NCI-H2227 (cell line): ENCODE data around the gene SPRY4.
"Not testable (repeated sequence)": the region's sequence is repeated elsewhere in the genome, so short reads cannot be mapped to it uniquely, and the experiment has no call there.

Experiments
- DNase-seq: peaks from one replicate; lab custom pipeline; 2025; ENCODE audit not compliant: unreplicated experiment; lab: John Stamatoyannopoulos, UW

SPRY4 gene

DNA sequence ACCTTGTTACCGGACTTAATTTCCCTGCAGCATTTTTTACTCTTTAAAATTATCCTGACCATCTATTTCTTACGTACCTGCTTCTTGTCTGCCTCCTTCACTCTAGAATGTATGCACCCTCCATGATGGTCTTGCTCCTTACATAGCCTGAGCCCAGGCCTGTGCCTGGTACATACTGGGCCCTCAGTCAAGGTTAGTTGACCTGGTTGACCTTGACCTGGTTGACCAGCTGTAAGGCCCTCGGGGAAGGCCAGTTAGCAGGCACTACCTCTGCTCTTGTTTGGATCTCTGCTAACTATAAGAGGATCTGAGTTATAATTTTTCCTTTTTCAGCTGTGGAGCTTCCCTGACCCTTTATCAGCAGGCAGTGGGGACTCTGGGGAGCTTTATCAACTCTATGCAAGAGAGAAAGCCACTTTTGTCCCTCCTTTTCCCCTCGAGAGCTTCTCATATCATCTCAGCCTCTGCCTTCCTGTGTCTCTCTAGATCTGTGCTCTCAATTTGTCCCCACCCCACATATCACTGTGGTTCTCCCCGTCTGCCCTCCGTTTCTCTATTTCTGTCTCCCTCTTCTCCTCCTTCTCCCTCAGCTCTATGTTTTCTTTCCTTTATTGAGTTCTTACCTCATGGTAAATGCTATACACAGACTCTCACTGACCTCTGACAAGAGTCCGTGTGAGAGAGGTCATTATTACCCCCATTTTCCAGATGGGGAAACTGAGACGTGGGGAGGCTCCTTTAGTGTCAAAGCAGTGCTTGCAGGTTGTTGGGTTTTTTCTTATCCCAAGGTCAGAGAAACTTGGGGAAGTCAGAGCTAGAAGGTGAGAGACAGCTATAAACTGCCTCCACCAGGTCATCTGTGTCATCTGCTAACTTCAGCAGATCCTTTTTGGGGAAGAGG lies 28.6 kb downstream of the SPRY4 start:
- DNase-seq, result no peak

DNA sequence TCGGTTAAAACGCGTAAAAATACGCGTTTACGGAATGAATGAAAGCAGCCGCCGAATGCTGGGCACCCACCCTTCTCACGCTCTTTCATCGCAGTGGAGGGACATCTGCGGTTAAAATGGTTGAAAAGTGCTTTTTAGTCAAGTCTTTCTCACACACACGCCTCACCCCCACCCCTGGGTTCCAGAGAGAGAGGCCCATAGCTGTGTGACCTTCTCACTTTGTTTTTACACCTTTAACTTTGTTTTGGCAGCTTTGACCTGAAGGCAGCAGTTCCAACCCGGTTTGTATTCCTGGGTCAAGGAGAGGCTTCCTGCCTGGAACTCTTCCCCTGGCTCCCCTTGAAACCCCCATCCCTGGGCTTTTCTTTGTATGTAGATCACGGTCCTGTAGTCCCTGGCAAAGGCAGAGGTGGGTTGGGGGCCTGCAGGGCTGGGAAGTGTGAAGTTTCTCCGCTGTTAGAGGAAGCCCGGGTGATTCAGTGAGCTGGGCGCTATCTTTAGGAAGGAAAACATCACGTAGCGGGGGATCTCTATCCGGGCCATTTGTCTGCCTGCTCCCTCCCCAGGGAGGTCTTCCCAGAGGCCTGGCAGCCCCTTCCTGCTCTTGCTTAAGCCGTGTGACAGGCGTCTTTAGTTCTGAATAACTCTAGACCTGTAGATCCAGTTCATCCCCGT lies 29.6 kb downstream of the SPRY4 start:
- DNase-seq, result no peak

GRCh38 chr5:142293486-142293885 lies 31.3 kb downstream of the SPRY4 start:
- DNase-seq, result no peak

DNA sequence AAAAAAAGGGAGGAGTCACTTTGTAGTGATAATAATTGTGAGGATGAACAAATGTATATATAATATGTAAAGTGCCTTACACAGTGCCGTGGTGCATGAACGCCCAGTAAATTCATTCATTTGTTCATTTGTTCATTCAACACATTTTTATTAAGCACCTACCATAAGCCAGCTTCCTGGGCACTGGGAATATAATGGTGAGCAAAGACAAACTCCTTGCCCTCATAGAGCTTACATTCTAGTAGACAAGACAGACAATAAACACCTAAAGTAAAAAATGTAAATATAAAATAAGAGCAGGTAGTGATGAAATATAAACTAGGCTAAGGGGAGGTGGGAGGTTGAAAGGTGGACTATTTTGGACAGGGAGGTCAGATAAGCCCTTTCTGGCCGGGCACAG lies 32.0 kb downstream of the SPRY4 start:
- DNase-seq, result no peak

DNA sequence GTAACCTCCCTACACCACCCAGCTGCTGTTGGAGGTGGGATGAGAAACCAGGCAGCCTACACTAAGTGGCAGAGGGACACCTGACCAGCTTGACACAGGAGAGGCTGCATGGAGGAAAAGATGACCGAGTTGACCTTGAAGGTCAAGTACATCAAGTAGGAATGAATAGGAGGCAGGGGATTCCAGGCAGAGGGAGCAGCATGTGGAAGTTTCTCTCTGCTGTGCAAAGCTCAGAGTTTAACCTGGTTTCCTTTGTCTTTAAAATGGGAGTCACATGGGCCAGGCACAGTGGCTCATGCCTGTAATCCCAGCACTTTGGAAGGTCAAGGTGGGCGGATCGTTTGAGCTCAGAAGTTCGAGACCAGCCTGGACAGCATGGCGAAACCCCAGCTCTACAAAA lies 32.6 kb downstream of the SPRY4 start:
- peak; percentile 2 for DNase-seq

DNA sequence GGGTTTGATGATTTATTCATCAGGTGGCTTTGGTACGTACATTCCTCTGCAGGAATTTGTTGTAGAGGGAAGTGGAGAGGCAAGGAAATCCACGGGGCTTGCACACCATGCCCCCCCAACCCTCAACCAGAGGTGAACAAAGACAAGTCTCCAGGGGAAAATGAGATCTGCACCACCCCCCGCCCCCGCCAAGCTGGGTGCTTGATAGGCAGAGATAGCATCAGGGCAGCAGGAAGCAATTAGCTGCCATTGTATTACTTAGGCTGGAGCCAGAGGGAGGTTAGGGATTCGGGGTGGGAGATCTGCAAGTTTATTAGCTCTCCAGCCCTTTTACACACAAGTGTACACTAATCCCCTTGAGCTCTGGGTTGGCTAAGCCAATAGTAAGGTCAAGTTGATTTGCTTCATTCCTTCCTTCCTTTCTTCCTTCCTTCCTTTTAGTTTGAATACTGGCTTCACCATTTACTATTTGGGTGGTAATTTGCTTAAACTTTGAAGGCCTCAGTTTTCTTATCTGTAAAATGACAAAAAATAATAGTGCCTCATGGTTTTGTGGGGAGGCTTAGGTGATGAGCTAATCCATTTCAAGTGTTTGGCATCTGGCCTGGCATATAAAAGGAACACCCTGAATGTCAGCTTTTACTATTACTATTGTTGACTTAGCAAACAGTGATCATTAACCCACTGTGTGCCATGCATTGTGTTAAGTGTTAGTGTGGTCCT lies 34.1 kb downstream of the SPRY4 start:
- DNase-seq, result no peak

DNA sequence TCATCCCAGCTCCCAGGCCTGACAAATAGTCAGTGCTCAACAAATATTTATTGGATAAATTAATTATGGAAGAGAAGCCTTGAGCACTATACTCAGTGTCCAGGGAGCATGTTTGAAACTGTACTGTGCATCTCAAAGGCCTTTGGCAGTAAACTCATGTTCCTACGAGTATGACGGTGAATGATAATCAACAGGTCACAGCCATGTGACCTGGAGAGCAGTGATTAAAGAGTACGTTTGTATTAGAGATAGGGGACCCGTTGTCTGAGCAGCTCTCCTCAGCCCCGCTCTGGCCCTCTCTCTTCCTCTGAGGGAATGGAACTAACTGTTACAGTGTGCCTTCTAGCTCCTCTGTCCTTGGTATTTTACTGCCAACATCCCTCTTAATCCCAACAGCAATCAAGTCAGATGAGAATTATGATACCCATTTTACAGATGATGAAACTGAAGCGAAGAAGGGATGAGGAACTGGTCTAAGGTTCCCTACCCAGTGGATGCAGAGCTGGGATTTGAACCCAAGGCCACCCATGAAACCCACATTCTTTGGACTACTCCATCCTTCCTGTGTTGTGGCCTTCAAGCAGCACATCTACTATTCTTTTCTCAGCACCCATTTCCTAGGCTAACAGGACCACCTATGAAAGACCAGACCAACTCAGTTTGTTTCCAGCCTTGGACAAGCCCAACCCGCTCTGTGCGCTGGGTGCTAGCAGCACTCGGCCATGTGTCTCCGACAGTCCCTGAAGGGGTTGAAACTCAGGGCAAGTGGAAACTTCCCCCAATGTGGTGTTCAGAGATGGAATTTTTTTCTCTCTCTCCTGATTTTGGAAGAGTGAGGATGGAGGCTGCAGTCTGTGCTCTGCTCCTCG lies 34.9 kb downstream of the SPRY4 start:
- DNase-seq, result no peak

- no peak for DNase-seq
Observed at GRCh38 chr5:142287973-142288313, 36.9 kb downstream of the SPRY4 start.

DNA sequence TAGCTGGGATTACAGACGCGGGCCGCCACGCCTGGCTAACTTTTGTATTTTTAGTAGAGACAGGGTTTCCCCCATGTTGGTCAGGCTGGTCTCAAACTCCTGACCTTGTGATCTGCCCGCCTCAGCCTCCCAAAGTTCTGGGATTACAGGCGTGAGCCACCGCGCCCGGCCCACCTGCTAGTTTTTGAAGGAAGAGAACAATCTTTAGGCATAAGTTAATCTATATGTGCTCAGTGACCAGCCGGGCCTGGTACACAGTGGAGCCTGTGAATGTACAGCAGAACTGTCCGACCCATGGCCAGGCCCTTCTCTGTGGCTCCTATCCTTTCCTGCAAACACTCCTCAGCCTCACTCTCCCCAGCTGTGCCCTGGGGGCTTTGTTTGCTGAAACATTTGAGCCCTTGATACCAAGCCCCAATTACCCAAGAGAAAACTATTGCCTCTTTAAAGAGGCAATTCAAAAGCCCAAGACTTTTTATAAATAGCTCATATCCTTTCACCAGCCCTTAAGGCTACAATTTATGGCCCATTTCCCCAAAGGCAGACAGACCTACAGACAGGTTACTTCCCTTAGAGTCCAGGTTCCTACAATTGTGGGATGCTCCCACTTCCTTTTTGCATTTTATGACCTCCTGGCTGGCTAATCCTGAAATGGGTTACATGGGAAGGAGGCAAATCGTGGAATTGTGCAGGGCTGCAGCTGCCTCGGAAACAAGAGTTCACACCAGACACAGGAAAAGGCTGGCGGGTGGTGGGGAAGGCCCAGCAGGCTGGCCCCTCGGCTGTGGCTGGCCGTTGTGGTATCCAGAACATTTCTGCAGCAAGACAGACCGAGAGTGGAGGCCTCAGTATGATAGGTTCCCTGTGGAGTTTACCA lies 37.5 kb downstream of the SPRY4 start:
- no peak for DNase-seq

- DNase-seq, result no peak
Observed at GRCh38 chr5:142286111-142286510, 38.7 kb downstream of the SPRY4 start.

GRCh38 chr5:142283304-142283703 lies 41.5 kb downstream of the SPRY4 start:
- no peak for DNase-seq

GRCh38 chr5:142281966-142282365 lies 42.9 kb downstream of the SPRY4 start:
- DNase-seq, result no peak

DNA sequence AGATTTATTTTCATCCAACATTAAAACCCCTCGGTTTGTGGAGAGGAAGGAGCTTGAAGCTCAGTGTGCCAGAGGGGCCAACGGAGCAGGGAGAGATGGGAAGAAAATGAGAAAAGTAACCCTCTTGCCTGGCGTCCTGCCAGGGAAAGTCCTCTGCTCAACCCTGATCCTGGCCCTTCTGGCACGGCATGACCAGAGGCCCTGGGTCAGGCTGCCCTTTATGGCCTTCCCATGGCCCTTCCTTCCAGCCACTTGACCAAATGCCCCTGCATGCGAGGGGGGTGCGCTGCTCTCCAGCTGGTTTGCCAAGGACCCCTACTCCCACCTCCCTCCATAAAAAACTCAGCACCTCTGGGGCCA lies 43.8 kb downstream of the SPRY4 start:
- DNase-seq, result no peak

DNA sequence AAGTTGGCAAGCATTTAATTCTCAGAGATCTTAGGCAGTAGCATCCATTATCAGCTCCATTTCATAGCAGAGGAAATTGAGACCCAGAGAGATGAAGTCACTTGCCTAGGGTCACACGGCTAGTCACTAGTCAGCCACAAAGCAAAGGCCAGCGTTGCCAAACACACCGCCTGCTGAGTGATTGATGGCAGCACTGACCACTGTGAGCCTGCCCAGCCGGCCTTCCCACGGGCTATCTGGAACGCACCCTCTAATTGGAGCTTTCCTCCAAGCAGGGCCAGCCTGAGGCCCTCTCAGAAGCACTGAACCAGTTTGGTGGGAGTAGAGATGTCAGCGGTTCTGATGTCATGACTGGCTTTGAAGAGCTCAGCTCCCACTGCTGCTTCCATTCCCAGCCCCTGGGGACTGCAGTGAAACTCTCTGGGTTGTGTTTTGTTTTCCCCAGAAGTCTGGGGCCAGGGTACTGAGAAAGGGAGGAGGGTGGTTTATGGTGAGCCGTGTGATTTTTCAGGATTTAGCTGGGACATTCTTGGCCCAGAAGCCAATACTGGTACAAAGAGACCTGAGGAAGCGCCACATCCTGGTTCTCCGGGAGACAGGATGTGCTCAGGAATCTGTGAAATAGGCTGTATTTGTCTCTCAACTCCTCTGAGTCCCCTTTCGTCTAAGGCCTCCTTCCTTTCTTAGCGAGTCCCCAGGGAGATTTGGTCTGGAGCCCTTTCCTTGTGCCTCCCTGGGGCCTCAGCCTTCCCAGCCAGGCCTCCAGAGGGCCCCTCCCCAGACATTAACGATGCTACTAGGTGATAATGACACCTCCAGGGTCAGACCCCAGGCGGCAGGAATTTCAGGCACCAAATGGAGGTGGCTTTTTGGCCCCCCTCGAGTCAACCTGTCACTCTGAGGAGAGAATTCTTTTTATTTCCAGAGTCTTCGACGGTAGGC lies 44.5 kb downstream of the SPRY4 start:
- DNase-seq, result peak; percentile 25

DNA sequence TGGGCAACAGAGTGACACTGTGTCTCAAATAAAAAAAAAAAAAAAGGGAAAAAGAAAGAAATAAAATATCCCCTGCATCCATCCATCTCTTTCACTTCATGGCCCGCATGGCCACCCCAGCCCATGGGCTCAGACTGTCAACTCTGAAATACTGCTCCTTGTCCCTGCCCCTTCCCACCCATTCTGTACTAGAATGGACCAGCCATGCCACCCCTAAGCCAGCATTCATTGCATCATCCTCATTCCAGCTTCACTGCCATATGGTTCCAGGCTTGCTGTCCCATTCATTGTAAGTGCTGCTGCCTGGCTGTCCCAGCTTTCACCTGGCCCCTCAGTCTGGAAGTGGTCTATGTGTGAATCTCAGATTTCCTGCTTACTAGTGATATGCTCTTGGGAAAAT lies 46.2 kb downstream of the SPRY4 start:
- no peak for DNase-seq

DNA sequence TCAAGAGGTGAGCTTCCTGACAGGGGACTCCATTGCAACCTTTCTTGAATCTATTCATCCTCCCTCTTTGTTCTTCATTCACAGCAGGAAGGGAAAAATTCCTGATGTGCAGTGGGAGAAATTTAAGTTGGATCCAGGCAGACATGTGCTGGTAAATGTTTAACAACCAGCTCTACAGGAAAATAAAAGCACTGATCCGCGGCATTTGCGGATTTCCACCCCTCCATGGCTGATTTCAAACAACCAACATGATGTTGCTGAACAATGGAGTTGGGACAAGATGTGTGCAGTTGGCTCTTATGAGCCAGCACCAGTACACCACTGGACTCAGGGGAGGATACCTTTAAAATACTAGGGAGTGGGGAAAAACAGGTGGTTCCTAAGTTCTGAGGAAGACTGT lies 47.0 kb downstream of the SPRY4 start:
- no peak for DNase-seq

DNA sequence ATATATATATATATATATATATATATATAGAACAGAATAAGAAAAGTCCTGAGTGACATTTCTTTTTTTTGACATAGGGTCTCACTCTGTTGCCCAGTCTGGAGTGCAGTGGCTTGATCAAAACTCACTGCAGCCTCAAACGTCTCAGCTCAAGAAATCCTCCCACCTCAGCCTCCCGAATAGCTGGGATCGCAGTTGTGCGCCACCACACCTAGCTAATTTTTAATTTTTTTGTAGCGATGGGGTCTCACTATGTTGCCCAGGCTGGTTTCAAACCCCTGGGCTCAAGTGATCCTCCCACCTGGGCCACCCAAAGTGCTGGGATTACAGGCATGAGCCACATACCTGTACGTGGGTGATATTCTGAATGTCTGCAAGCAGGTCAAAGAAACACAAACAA lies 48.3 kb downstream of the SPRY4 start:
- DNase-seq, result no peak

DNA sequence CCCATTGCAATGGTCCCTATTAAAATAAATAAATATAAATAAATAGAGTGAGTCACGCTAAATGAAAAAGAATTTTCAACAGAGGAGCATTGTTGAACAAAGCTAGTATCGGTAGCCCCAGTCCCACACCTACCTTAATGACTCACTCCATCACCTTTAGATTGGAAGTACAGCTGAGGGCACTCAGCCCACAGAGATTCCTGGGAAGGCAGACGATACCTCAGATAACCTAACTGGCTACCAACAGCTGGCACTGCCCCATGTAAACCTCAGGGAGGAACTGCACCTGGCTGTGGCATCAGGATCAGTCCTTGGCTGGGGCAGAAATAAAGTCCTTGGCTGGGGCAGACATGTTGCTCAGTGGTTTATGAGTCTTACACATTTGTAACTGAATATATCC lies 49.3 kb downstream of the SPRY4 start:
- DNase-seq, result no peak

DNA sequence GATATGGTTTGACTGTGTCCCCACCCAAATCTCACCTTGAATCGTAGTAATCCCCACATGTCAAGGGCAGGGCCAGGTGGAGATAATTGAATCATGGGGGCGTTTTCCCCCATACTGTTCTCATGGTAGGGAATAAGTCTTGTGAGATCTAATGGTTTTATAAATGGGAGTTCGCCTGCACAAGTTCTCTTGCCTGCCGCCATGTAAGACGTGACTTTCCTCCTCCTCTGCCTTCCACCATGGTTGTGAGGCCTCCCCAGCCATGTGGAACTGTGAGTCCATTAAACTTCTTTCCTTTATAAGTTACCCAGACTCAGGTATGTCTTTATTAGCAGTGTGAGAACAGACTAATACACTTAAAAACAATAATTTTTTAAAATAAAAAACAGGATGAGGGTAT lies 52.2 kb downstream of the SPRY4 start:
- not testable (repeated sequence) for DNase-seq
